Stimulated activated CD8-positive, alpha-beta memory T cell treated with anti-CD3 and anti-CD28 coated beads, Interleukin-7, amount 100 ng/mL, for 1 hour (primary cell): ENCODE measurements around the gene NCCRP1.

Experiments used
- DNase-seq, 2 donors: peaks; one replicate each; pipeline ENCODE4 v3.0.0-alpha.2; 2020; ENCODE audit warnings: low read depth in 2 of 2

Gene NCCRP1

DNA sequence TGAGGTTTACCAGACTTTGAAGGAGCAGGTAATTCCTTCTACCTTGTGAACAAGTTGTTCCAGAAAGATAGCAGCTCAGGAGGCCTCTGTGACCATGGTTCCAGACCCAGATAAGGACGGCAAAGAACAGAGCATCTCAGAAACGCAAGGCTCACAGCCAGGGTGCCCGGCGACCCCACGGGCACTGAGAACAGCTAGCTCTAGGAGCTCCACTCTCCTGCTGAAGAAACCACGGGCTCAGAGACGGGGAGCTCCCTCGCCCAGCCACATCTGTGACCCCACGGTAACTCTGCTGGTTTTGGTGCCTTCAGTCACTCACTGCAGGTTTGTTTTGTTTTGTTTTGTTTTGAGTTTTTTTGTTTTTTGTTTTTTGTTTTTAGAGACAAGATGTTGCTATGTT is 16.0 kb upstream of the NCCRP1 start:
- no peak for DNase-seq

GRCh38 chr19:39181500-39182173 is 15.1 kb upstream of the NCCRP1 start:
- DNase-seq, result no peak

- no peak for DNase-seq
Observed at GRCh38 chr19:39182174-39182505, 14.6 kb upstream of the NCCRP1 start.

DNA sequence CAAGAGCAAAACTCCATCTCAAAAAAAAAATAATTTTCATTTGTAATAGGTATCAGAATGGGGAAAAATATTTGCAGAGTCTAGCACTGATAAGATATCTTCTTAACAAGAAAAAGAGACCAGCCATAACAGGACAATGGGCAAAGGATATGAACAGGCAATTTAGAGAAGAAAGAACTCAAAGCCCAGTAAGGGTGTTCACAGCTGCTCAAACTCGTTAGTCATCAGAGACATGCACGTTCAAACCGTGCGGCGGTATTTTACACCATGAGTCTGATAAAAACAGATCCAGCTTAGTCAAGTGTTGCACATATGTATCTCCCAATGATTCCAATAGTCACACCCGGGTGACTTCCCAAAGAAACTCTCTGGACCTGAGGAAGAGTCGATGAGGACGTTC is 13.7 kb upstream of the NCCRP1 start:
- DNase-seq, result no peak

GRCh38 chr19:39186391-39186790 is 10.4 kb upstream of the NCCRP1 start:
- DNase-seq, result no peak

- DNase-seq, result no peak
Observed at GRCh38 chr19:39187552-39187943, 9.2 kb upstream of the NCCRP1 start.

DNA sequence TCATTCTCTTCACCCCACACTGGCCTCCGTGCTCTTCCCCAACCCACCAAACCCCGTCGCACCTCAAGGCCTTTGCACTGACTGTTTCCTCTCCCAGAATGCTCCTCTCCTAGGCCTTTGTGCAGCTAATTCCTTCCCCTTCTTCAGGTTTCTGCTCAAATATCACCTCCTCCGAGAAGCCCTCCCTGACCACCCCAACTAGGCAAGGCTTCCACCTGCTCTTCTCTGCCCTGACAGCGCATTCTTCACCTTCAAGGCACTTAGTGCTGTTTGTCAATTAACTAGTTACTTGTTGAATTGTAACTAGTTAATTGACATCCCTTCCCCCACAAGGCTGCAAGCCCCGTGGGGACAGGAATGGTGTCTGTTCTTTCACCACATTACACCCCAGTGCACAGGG is 7.8 kb upstream of the NCCRP1 start:
- DNase-seq, result no peak

DNA sequence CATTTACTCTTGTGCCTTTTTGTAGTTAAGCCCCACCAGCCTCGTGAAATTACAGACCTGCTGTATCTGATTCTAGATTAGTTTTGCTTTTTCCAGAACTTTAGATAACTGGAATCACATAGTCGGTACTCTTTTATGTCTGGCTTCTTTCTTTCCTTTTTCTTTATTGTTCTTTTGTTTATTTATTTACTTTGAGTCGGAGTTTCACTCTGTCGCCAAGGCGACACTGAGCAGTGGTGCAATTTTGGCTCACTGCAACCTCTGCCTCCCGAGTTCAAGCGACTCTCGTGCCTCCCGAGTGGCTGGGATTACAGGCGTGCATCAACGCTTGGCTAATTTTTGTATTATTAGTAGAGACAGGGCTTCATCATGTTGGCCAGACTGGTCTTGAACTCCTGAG is 6.0 kb upstream of the NCCRP1 start:
- no peak for DNase-seq

DNA sequence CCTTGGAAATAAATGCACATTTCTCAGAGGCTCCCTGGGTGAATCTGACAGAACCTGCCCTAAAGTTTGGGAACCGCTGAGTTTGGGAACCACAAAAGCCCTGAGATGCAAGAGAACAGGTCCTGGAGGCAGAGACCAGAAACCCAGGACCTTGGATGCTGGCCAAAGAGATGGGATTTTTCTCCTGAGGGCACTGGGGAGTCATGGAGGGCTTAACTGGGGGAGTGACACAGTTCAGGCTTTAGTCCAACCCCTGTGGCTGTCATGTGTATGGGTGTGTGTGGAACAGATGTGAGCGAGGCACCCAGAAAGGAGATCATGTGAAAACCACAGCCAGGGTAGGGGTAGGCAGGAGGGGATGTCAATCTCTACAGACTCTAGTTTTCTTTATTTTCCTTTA is 3.9 kb upstream of the NCCRP1 start:
- no peak for DNase-seq

GRCh38 chr19:39193803-39194202 is 3.0 kb upstream of the NCCRP1 start:
- no peak for DNase-seq

DNA sequence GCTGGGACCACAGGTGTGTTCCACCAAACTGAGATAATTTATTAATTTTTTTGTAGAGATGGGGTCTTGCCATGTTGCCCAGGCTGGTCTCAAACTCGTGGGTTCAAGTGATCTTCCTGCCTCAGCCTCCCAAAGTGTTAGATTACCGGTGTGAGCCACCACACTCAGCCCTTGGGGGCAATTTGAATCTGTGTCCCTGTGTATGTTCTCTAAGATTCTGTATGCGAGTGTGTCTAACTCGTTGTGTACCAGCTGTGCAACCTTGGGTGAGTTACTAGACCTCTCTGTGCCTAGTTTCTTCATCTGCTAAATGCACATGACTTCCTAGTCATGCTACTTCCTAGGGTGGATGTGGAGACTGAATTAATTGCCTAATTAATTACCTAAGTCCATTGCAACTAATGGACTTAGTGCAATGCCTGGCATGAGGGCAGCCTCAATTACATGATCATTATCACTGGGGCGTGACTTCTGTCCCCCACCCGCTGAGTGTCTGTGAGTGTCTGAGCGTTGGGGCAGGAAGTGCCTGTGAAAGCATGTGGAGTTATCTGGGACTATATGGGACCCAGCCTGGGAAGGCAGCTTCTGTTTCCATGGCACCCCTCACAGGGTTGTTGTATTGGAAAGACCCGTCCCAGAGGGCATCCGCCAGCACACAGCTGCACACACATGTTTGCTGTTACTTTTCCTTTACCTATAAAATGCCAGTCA is 1.8 kb upstream of the NCCRP1 start:
- no peak for DNase-seq

- DNase-seq, result no peak
Observed at GRCh38 chr19:39195755-39196154, 1.0 kb upstream of the NCCRP1 start.

- DNase-seq, result no peak
Observed at GRCh38 chr19:39196320-39196719, 444 bp upstream of the NCCRP1 start.

GRCh38 chr19:39197808-39198207 is 1.0 kb downstream of the NCCRP1 start:
- DNase-seq, result no peak

GRCh38 chr19:39199025-39199424 is 2.3 kb downstream of the NCCRP1 start:
- no peak for DNase-seq

DNA sequence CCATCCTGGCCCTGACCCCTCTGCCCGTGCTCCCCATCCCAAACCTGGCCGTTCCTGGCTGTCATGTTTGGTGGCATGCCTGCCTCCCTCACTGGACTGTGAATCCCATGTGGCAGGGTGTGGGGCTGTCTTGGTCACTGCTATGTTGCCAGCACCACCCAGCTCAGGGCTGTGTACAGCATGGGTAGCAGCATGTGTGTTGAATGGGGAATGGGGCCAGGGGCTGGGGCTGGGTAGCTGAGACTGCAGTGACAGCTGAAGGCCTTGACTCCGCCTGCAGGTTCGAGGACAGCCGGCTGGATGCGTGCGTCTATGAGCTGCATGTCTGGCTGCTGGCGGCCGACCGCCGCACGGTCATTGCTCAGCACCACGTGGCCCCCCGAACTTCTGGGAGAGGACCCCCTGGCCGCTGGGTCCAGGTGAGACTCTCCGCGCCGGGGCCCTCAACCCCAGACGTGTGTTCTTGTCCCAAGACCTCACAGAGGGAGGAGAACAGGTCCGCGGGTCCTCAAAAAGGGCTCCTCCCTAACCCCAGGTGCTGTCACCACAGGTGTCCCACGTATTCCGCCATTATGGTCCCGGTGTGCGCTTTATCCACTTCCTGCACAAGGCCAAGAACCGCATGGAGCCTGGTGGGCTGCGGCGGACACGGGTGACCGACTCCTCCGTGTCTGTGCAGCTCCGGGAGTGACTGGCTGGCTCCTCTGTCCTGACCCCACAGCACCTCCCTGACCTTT is 3.5 kb downstream of the NCCRP1 start:
- DNase-seq, result no peak

- no peak for DNase-seq
Observed at GRCh38 chr19:39200803-39201115, 4.0 kb downstream of the NCCRP1 start.

DNA sequence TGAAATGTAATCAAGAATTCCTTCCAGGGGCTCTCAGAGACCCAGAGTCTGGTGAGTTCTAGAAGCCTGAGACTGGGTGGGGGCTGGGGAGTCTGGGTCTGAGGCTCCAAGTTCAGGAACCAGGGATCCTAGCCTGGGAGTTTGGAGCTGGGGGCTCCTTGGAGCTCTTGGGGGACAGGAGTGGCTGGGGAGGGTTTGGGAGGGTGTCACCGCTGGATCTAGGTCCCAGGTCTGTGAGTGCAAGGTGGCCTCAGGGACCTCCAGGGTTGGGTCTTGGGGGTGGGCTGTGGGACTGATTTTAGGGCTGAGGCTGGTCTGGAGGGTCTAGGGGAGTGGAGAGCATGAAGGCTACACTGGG is 6.2 kb downstream of the NCCRP1 start:
- DNase-seq, result no peak

DNA sequence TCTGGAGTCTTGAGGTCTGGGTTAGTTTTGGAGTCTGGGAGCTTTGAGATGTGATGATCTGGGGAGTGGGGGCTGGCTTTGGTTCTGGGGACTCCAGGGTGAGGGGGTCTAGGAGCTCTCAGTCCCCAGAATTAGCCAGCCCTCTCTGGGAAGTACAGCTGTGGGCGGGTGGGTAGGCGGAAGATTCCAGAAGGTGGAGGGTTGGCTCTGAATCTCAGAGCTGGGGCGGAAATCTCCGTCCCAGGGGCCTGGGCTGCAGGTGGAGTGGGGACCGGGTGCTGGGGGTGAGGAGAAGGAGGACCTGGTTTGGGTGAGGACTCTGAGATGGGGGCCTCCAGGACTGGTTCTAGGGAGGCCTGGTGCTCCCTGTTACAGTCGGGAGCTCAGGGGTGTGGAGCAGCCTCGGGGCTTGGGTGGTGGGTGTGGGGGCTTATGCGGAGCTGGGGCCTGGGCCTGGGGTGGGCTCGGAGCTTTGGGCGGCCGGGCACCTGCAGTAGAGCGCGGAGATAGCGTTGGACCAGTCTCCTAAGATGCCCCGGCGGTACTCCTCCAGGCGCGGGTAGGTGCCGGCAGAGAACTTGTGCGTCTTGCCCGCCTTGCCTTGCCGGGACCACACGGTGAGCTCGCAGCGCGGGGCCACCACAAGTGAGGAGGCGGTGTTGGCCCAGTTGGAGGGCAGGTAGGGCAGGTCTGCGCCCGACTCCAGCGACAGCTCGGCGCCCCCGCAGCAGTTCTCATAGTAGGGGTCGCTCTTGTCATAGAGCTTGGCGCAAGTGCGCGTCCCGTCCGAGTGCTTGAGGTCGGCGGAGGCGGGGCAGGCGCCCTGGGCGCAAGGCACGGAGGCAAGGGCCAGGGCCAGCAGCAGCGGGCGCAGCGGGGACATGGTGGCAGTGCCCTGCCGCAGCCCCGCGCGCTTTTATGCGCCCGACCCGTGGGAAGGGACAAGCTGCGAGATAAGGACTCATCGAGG is 6.9 kb downstream of the NCCRP1 start, which contains the start of gene SYCN:
TSS of gene SYCN (minus strand) at position 892 of the 970 bp plus-strand sequence. CDS start at position 883, 9 bp downstream.
- no peak for DNase-seq

- no peak for DNase-seq
Observed at GRCh38 chr19:39205449-39205764, 8.6 kb downstream of the NCCRP1 start.

GRCh38 chr19:39206122-39206521 is 9.4 kb downstream of the NCCRP1 start:
- no peak for DNase-seq

- no peak for DNase-seq
Observed at GRCh38 chr19:39207293-39207836, 10.6 kb downstream of the NCCRP1 start.
